ENCODE results near the gene PLA2G5. TPM values are rescaled to one million over a fixed set of nuclear protein-coding genes. Genes with fewer than 3 reads are reported as not detected.

Gene PLA2G5
- total and polyA plus RNA-seq, 2 of the 13 experiments (the other 11 are each of a cell fraction or from before 2014, with no cell fraction given): not detected

- intact Hi-C loops (cut with micrococcal nuclease; ENCODE audit: unreplicated experiment) (no loop called here), in situ Hi-C loops (cut with HindIII; ENCODE audit: extremely low pct_ligation_motif_present, low pct_unique_long_range_greater_than_20kb) (no loop called here)
- H3K9me3 ChIP-seq (ENCODE audit: low read length): peaks cover 6% of the 10 kb centered on the region; the same call in 1 of the 2 replicates
- BruUV-seq (replicated peaks): no TSS peak
- DNase-seq (ENCODE audit: low spot score) (no peak), FAIRE-seq (no peak), ATAC-seq (no peak)
- CTCF ChIA-PET (ENCODE audit: low intra/inter-chr PET ratio, low total read pairs): no interaction called here
- no peak overlapping the region for H3K4me3 ChIP-seq (replicated peaks in 1 of 3; ENCODE audit: insufficient read depth in 1 of 3, low read depth in 2 of 3, low read length in 3 of 3)
- no peaks in the 10 kb centered on the region for H4K20me1 ChIP-seq (ENCODE audit: insufficient read depth, low read length)
- H3K27ac ChIP-seq (ENCODE audit: extremely low read length, insufficient read depth, low read length): no peak overlapping the region
- no peaks in the 10 kb centered on the region for H3K79me2 ChIP-seq (ENCODE audit: insufficient read depth, low read length)
- peaks cover 24% of the 10 kb centered on the region for H3K4me1 ChIP-seq (ENCODE audit: insufficient read depth, low read length)
- POLR2A ChIA-PET: no interaction called here
- H2AFZ ChIP-seq (ENCODE audit: low read length): no peak overlapping the region
- 12% methylated on average over 5 of the region's 5 CpGs for WGBS (ENCODE audit: low lambda C conversion rate)
- H3K27me3 ChIP-seq (ENCODE audit: control insufficient read depth in 1 of 2, insufficient read depth in 2 of 2, low read length in 2 of 2): peaks cover 2 to 29% of the 10 kb centered on the region in 2 experiments
- no peaks in the 10 kb centered on the region for H3K36me3 ChIP-seq (replicated peaks in 1 of 2; ENCODE audit: control insufficient read depth in 1 of 2, insufficient read depth in 2 of 2, low read length in 2 of 2)
- TF ChIP-seq THAP8 (CRISPR knock-in tag; IDR thresholded peaks at IDR 0.05; ENCODE audit: borderline replicate concordance) (no peak), ZNF660 (CRISPR knock-in tag; IDR thresholded peaks at IDR 0.05; ENCODE audit: borderline replicate concordance, low read depth) (no peak)
- TF ChIP-seq, protein P1, sequence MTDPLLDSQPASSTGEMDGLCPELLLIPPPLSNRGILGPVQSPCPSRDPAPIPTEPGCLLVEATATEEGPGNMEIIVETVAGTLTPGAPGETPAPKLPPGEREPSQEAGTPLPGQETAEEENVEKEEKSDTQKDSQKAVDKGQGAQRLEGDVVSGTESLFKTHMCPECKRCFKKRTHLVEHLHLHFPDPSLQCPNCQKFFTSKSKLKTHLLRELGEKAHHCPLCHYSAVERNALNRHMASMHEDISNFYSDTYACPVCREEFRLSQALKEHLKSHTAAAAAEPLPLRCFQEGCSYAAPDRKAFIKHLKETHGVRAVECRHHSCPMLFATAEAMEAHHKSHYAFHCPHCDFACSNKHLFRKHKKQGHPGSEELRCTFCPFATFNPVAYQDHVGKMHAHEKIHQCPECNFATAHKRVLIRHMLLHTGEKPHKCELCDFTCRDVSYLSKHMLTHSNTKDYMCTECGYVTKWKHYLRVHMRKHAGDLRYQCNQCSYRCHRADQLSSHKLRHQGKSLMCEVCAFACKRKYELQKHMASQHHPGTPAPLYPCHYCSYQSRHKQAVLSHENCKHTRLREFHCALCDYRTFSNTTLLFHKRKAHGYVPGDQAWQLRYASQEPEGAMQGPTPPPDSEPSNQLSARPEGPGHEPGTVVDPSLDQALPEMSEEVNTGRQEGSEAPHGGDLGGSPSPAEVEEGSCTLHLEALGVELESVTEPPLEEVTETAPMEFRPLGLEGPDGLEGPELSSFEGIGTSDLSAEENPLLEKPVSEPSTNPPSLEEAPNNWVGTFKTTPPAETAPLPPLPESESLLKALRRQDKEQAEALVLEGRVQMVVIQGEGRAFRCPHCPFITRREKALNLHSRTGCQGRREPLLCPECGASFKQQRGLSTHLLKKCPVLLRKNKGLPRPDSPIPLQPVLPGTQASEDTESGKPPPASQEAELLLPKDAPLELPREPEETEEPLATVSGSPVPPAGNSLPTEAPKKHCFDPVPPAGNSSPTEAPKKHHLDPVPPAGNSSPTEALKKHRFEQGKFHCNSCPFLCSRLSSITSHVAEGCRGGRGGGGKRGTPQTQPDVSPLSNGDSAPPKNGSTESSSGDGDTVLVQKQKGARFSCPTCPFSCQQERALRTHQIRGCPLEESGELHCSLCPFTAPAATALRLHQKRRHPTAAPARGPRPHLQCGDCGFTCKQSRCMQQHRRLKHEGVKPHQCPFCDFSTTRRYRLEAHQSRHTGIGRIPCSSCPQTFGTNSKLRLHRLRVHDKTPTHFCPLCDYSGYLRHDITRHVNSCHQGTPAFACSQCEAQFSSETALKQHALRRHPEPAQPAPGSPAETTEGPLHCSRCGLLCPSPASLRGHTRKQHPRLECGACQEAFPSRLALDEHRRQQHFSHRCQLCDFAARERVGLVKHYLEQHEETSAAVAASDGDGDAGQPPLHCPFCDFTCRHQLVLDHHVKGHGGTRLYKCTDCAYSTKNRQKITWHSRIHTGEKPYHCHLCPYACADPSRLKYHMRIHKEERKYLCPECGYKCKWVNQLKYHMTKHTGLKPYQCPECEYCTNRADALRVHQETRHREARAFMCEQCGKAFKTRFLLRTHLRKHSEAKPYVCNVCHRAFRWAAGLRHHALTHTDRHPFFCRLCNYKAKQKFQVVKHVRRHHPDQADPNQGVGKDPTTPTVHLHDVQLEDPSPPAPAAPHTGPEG (CRISPR knock-in tag; IDR thresholded peaks at IDR 0.05): no peak
- H3K9ac ChIP-seq (ENCODE audit: insufficient read depth, low read depth, low read length): no peak overlapping the region
- H3K4me2 ChIP-seq (ENCODE audit: low read depth, low read length): no peak overlapping the region
These were observed 8.7 kb downstream of the PLA2G5 start for GRCh38 chr1:20078711-20079110.
